OCI-LY7 (cell line): ENCODE data around the gene DOLPP1.

Experiments
- CTCF ChIP-seq: fragments of 200-600 bp; sonication (generic); conservative IDR thresholded peaks from 2 replicates; pipeline ENCODE4 v1.5.1; 2014; ENCODE audit warnings: mild to moderate bottlenecking, antibody characterized with exemption, low read length, moderate library complexity, mixed read lengths
- EZH2phosphoT487 ChIP-seq: fragments of 200-600 bp; sonication (generic); IDR thresholded peaks from 2 replicates; pipeline ENCODE4 v1.6.1; 2018; ENCODE audit warnings: low read depth, borderline replicate concordance, mild to moderate bottlenecking, mixed run types, antibody characterized with exemption, low read length, moderate library complexity, mixed read lengths

GRCh38 chr9:129126749-129127618, 46.1 kb downstream of the DOLPP1 start:
- TF ChIP-seq CTCF (no peak), EZH2phosphoT487 (no peak)
